Type B pancreatic cell (in vitro differentiated cells): ENCODE results near the gene AP1S2. TPM values are rescaled to one million over a fixed set of nuclear protein-coding genes. Genes with fewer than 3 reads are reported as not detected.
"Not testable (repeated sequence)": the region's sequence is repeated elsewhere in the genome, so short reads cannot be mapped to it uniquely, and the experiment has no call there.

ENCODE experiments used
- DNase-seq: peaks from one replicate; pipeline ENCODE4 v3.0.0; 2021; ENCODE audit warnings: mixed read lengths; ENCODE audit not compliant: unreplicated experiment; ENCODE audit errors: extremely low spot score
- H3K27ac Mint-ChIP-seq: 2 replicates; pipeline ENCODE4 v1.8.0; 2021; ENCODE audit warnings: mild to moderate bottlenecking, mixed read lengths
- H3K27me3 Mint-ChIP-seq: 2 replicates; pipeline ENCODE4 v1.8.0; 2021; ENCODE audit warnings: mixed read lengths
- H3K36me3 Mint-ChIP-seq: 2 replicates; pipeline ENCODE4 v1.8.0; 2021; ENCODE audit warnings: mixed read lengths
- H3K4me1 Mint-ChIP-seq: one replicate; pipeline ENCODE4 v1.8.0; 2021; ENCODE audit warnings: mixed read lengths; ENCODE audit not compliant: unreplicated experiment
- H3K4me3 Mint-ChIP-seq: 2 replicates; pipeline ENCODE4 v1.8.0; 2021; ENCODE audit warnings: mild to moderate bottlenecking, mixed read lengths
- H3K9me3 Mint-ChIP-seq: 2 replicates; pipeline ENCODE4 v1.8.0; 2021; ENCODE audit warnings: mixed read lengths
- CTCF ChIP-seq: fragments of 200-600 bp; sonication (generic); conservative IDR thresholded peaks from 2 replicates; pipeline ENCODE4 v1.5.0; 2021; ENCODE audit warnings: antibody characterized with exemption, mild to moderate bottlenecking
- total RNA-seq: library from RNA; stranded (reverse); gene quantifications from 2 replicates; pipeline ENCODE4 v1.2.1, GENCODE V29; 2021; ENCODE audit warnings: low replicate concordance

The AP1S2 gene
- total RNA-seq, 1 donor from 2014 or later = 87.8 TPM

GRCh38 chrX:15841853-15842516 lies 12.6 kb downstream of the AP1S2 start:
- Mint-ChIP-seq H3K4me3 (no peak overlapping the region), H3K27ac (no peak overlapping the region), H3K4me1 (no peaks in the 10 kb centered on the region), H3K9me3 (no peaks in the 10 kb centered on the region), H3K27me3 (no peaks in the 10 kb centered on the region), H3K36me3 (peaks cover 15% of the 10 kb centered on the region)
- DNase-seq = no peak
- no peak for TF ChIP-seq CTCF

GRCh38 chrX:15838017-15838416 lies 16.6 kb downstream of the AP1S2 start:
- H3K9me3 Mint-ChIP-seq = no peaks in the 10 kb centered on the region
- no peaks in the 10 kb centered on the region for H3K4me1 Mint-ChIP-seq
- H3K27me3 Mint-ChIP-seq = no peaks in the 10 kb centered on the region
- H3K27ac Mint-ChIP-seq = no peak overlapping the region
- peaks cover 5% of the 10 kb centered on the region for H3K36me3 Mint-ChIP-seq
- no peak overlapping the region for H3K4me3 Mint-ChIP-seq
- DNase-seq = no peak
- TF ChIP-seq CTCF = peak; percentile 68

DNA sequence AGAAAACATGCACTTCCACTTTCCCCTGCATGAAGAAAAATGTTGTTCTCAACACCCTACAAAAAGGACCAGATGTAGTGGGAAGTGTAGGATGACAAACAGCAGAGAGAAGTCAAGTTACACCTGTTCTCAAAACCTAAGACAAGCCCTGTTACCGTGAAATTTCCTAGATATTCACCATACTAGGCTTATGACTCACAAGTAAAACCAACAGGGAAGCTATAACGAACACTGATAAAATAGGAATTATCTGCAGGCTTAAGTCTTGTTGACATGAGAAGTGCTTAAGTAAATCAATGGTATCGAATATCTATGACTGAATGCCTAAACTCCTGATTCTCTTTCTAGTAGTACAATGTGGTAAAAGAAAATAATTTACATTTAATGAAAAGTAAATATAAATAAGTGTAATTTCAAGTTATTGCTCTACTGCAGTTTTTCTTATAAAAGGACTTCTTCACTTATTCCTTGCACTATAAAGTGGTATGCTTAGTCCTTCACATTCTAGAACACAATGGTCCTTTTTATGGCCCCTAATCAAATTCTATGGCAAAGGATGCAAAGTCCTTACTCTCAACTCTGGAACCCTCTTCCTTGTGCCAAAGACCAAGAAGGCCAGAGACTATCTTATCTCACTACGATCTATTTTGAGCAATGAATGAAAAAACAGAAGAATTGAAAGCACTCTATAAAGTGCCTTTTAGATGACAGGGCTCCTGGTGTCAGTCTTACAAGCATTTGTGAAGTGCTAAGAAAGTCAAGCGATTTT lies 19.6 kb downstream of the AP1S2 start:
- H3K4me3 Mint-ChIP-seq = no peak overlapping the region
- no peaks in the 10 kb centered on the region for H3K4me1 Mint-ChIP-seq
- peak overlapping the region; percentile 40 for H3K27ac Mint-ChIP-seq
- H3K36me3 Mint-ChIP-seq = peaks cover 5% of the 10 kb centered on the region
- TF ChIP-seq CTCF = no peak
- H3K9me3 Mint-ChIP-seq = no peaks in the 10 kb centered on the region
- H3K27me3 Mint-ChIP-seq = no peaks in the 10 kb centered on the region
- DNase-seq = no peak

- H3K4me1 Mint-ChIP-seq = no peaks in the 10 kb centered on the region
- no peak overlapping the region for H3K4me3 Mint-ChIP-seq
These were observed 20.6 kb downstream of the AP1S2 start for GRCh38 chrX:15834053-15834452.

GRCh38 chrX:15831347-15831746 lies 23.3 kb downstream of the AP1S2 start:
- DNase-seq, H3K4me3 Mint-ChIP-seq, H3K27me3 Mint-ChIP-seq, H3K4me1 Mint-ChIP-seq, H3K27ac Mint-ChIP-seq, H3K9me3 Mint-ChIP-seq: not testable (repeated sequence)
- peaks cover 20% of the 10 kb centered on the region for H3K36me3 Mint-ChIP-seq

More at GRCh38 chrX:15834053-15834452, 20.6 kb downstream of the AP1S2 start:
- H3K27ac Mint-ChIP-seq = no peak overlapping the region
- no peak for TF ChIP-seq CTCF
- DNase-seq = no peak
- no peaks in the 10 kb centered on the region for H3K27me3 Mint-ChIP-seq
- H3K9me3 Mint-ChIP-seq = no peaks in the 10 kb centered on the region
- peaks cover 10% of the 10 kb centered on the region for H3K36me3 Mint-ChIP-seq

DNA sequence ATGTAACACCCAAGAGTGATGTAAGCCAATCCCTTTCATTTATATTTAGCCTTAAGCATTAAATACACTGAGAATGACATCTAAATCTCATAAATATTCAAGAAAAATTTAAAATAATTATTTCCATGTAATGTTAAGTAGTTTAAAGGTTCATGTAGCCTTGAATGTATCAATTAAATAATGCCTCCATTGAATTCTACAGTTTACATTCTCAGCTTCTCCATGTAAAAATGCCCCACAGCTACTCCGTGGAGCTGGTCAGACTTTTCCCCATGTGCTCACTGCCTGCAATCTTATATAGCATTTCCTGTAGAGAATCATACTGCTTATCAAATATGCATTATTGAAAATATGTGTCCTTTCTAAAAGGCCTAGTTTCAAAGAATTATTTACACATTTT lies 25.4 kb downstream of the AP1S2 start:
- H3K27ac Mint-ChIP-seq = no peak overlapping the region

More for the DNA sequence above, 25.4 kb downstream of the AP1S2 start:
- Mint-ChIP-seq H3K36me3 (peaks cover 26% of the 10 kb centered on the region), H3K4me1 (no peaks in the 10 kb centered on the region), H3K9me3 (no peaks in the 10 kb centered on the region), H3K27me3 (no peaks in the 10 kb centered on the region), H3K4me3 (no peak overlapping the region)
- DNase-seq = no peak
- no peak for TF ChIP-seq CTCF
